H1 (cell line): ENCODE data around the gene ALOX12. TPM values are rescaled to one million over a fixed set of nuclear protein-coding genes. Genes with fewer than 3 reads are reported as not detected.

Experiments
- BRCA1 ChIP-seq: IDR thresholded peaks from 2 replicates; pipeline ENCODE4 v1.6.1; 2012; ENCODE audit warnings: low read depth, low read length, improper control_type of control experiment
- CEBPB ChIP-seq: IDR thresholded peaks from 2 replicates; pipeline ENCODE4 v1.6.1; 2012; ENCODE audit warnings: low read depth, low read length
- EGR1 ChIP-seq: IDR thresholded peaks from 2 replicates; pipeline ENCODE4 v1.6.1; 2011; ENCODE audit warnings: low read depth, low read length, borderline replicate concordance
- FOSL1 ChIP-seq: IDR thresholded peaks from 2 replicates; pipeline ENCODE4 v1.6.1; 2011; ENCODE audit warnings: mild to moderate bottlenecking, low read depth, low read length, moderate library complexity; ENCODE audit not compliant: insufficient read depth
- GTF2F1 ChIP-seq: IDR thresholded peaks from 2 replicates; pipeline ENCODE4 v1.6.1; 2012; ENCODE audit warnings: low read depth, low read length, improper control_type of control experiment, borderline replicate concordance
- KDM4A ChIP-seq: IDR thresholded peaks from one replicate; pipeline ENCODE4 v1.7.1; 2012; ENCODE audit warnings: low read depth, mild to moderate bottlenecking, moderate library complexity, low read length, inconsistent platforms; ENCODE audit not compliant: severe bottlenecking
- POLR2A ChIP-seq, 2 experiments: IDR thresholded peaks; 1 replicate in 1 of 2; 2 replicates in 1 of 2; pipeline ENCODE4 v1.6.1; 2011; ENCODE audit warnings: low read depth in 2 of 2, low read length in 2 of 2, mild to moderate bottlenecking in 2 of 2; ENCODE audit errors: control extremely low read depth in 1 of 2
- POU5F1 ChIP-seq: IDR thresholded peaks from 2 replicates; pipeline ENCODE4 v1.6.1; 2011; ENCODE audit warnings: low read depth, mild to moderate bottlenecking, low read length, moderate library complexity
- RBBP5 ChIP-seq: IDR thresholded peaks from 2 replicates; pipeline ENCODE4 v1.7.1; 2012; ENCODE audit warnings: low read depth, mild to moderate bottlenecking, inconsistent platforms, low read length, moderate library complexity, borderline replicate concordance
- SAP30 ChIP-seq: fragments of 300-600 bp; sonication (generic); IDR thresholded peaks from 2 replicates; pipeline ENCODE4 v1.7.1; 2012; ENCODE audit warnings: low read length, moderate library complexity, mild to moderate bottlenecking, inconsistent platforms; ENCODE audit not compliant: insufficient read depth, insufficient replicate concordance
- SP2 ChIP-seq: IDR thresholded peaks from 2 replicates; pipeline ENCODE4 v1.6.1; 2012; ENCODE audit warnings: mild to moderate bottlenecking, low read length, inconsistent platforms
- SRF ChIP-seq: IDR thresholded peaks from 2 replicates; pipeline ENCODE4 v1.6.1; 2011; ENCODE audit warnings: mild to moderate bottlenecking, low read depth, low read length, moderate library complexity
- TAF7 ChIP-seq: optimal IDR thresholded peaks from 2 replicates; pipeline ENCODE3; 2011; ENCODE audit warnings: low read depth, mild to moderate bottlenecking, inconsistent platforms, low read length, moderate library complexity, borderline replicate concordance
- TCF12 ChIP-seq: IDR thresholded peaks from 2 replicates; pipeline ENCODE4 v1.6.1; 2011; ENCODE audit warnings: low read depth, mild to moderate bottlenecking, low read length
- polyA plus RNA-seq, 7 experiments: library from polyadenylated mRNA; depleted of rRNA in 3 of 7; stranded (reverse) in 5 of 7; unstranded in 2 of 7; fragments of >200 nt in 5 of 7; fragments of 200-250 nt in 2 of 7; gene quantifications; 1 replicate in 5 of 7; 2 replicates in 1 of 7; 4 replicates in 1 of 7; pipeline versions ENCODE4 v1.2.1 to v1.2.3, GENCODE V29; 2011 to 2013; ENCODE audit warnings: missing spikeins in 2 of 7, mixed read lengths in 2 of 7
- total RNA-seq: library from RNA; stranded (reverse); fragmentation: NEBNext Ultra II Directional; extraction: Animal tissue kit (Norgen Biotek cat#: 25700); gene quantifications from 2 replicates; pipeline ENCODE4 v1.2.1, GENCODE V29; 2021
- TF ChIP-seq, protein P1 (sequence below): IDR thresholded peaks from 2 replicates; pipeline ENCODE4 v1.6.1; 2012; ENCODE audit warnings: low read length, inconsistent platforms
- TF ChIP-seq, protein P2 (sequence below): IDR thresholded peaks from 2 replicates; pipeline ENCODE4 v1.6.1; 2011; ENCODE audit warnings: low read length, improper control_type of control experiment
- TF ChIP-seq, protein P3 (sequence below): IDR thresholded peaks from 2 replicates; pipeline ENCODE4 v1.6.1; 2011; ENCODE audit warnings: low read depth, mild to moderate bottlenecking, low read length; ENCODE audit not compliant: insufficient read depth
- TF ChIP-seq, protein P4 (sequence below), 3 experiments: IDR thresholded peaks; 1 replicate in 2 of 3; 2 replicates in 1 of 3; pipeline versions ENCODE4 v1.5.1 to v1.6.1; 2011; ENCODE audit warnings: low read length in 3 of 3, mild to moderate bottlenecking in 3 of 3, inconsistent platforms in 2 of 3, low read depth in 1 of 3, moderate library complexity in 1 of 3; ENCODE audit not compliant: insufficient read depth in 1 of 3; ENCODE audit errors: control extremely low read depth in 1 of 3

Gene ALOX12
- total and polyA plus RNA-seq, 2 of the 8 experiments (the other 6 are each of a cell fraction or from before 2014, with no cell fraction given), result 1.4 to 2.0 TPM

DNA sequence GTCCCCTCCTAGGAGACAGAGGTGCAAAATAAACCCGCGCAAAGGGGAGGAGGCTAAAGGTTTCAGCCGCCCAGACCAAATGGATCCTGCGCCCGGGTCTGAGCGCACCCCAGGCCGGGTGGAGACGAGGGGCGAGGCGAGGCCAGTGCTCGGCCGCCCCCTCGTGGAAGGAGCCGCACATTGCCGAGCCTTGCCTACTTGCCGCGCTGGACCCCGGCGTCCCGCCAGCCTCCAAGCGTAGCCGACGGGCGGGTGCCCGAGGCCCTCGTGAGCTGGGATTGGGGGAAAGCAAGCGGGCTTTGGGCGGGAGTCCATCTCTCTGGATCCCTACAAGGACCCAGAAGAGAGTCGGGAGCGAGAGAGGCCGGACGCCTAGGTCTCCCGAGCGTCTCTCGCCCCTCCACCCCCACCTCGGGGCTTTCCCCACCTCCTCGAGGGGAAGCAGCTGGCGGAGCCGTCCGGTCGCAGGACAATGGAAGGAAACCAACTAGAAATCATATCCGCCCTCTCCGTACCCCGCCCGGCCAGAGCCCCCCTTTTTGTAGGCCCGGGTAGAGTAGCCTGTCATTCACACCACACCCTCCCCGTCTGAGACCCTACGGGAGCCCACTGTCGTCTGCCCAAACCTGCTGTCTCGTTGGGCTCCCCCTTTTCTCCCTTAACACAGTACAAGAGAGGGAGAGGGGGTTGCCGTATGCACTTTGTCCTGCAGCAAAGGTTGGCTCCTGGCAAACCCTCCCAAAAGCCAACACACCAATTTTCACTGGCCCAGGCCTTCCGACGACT is 26.3 kb downstream of the ALOX12 start (continued):
- TF ChIP-seq SP2, result no peak
- TF ChIP-seq, protein P1, sequence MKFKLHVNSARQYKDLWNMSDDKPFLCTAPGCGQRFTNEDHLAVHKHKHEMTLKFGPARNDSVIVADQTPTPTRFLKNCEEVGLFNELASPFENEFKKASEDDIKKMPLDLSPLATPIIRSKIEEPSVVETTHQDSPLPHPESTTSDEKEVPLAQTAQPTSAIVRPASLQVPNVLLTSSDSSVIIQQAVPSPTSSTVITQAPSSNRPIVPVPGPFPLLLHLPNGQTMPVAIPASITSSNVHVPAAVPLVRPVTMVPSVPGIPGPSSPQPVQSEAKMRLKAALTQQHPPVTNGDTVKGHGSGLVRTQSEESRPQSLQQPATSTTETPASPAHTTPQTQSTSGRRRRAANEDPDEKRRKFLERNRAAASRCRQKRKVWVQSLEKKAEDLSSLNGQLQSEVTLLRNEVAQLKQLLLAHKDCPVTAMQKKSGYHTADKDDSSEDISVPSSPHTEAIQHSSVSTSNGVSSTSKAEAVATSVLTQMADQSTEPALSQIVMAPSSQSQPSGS, result no peak
- TF ChIP-seq POLR2A (IDR thresholded peaks at IDR 0.05; ENCODE audit: control extremely low read depth in 1 of 2, low read depth in 2 of 2, low read length in 2 of 2), result peak in 1 of 2 experiments; percentile 72; a peak in 1 of 3 replicates
- TF ChIP-seq, protein P2, sequence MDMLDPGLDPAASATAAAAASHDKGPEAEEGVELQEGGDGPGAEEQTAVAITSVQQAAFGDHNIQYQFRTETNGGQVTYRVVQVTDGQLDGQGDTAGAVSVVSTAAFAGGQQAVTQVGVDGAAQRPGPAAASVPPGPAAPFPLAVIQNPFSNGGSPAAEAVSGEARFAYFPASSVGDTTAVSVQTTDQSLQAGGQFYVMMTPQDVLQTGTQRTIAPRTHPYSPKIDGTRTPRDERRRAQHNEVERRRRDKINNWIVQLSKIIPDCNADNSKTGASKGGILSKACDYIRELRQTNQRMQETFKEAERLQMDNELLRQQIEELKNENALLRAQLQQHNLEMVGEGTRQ, result no peak
- TF ChIP-seq TAF7, result no peak
- TF ChIP-seq, protein P3, sequence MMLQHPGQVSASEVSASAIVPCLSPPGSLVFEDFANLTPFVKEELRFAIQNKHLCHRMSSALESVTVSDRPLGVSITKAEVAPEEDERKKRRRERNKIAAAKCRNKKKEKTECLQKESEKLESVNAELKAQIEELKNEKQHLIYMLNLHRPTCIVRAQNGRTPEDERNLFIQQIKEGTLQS, result no peak
- no peak for TF ChIP-seq SRF
- TF ChIP-seq SAP30, result no peak
- TF ChIP-seq, protein P4, sequence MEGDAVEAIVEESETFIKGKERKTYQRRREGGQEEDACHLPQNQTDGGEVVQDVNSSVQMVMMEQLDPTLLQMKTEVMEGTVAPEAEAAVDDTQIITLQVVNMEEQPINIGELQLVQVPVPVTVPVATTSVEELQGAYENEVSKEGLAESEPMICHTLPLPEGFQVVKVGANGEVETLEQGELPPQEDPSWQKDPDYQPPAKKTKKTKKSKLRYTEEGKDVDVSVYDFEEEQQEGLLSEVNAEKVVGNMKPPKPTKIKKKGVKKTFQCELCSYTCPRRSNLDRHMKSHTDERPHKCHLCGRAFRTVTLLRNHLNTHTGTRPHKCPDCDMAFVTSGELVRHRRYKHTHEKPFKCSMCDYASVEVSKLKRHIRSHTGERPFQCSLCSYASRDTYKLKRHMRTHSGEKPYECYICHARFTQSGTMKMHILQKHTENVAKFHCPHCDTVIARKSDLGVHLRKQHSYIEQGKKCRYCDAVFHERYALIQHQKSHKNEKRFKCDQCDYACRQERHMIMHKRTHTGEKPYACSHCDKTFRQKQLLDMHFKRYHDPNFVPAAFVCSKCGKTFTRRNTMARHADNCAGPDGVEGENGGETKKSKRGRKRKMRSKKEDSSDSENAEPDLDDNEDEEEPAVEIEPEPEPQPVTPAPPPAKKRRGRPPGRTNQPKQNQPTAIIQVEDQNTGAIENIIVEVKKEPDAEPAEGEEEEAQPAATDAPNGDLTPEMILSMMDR (IDR thresholded peaks at IDR 0.05; ENCODE audit: control extremely low read depth in 1 of 3, insufficient read depth in 1 of 3, low read depth in 1 of 3, low read length in 3 of 3), result peak; percentile 88 to 92 (median 89)
- no peak for TF ChIP-seq FOSL1
- TF ChIP-seq TCF12, result no peak
- TF ChIP-seq EGR1, result no peak
- 0 out of 2 replicates have a peak, but pooled peaks have one; percentile 19 for TF ChIP-seq GTF2F1
- TF ChIP-seq BRCA1, result no peak
- no peak for TF ChIP-seq CEBPB
- peak; percentile 53; the same call in 1 of the 2 replicates for TF ChIP-seq RBBP5
- TF ChIP-seq KDM4A, result peak; percentile 76
- TF ChIP-seq POU5F1, result no peak
